HG03159 (cell line): ENCODE measurements around the gene LUC7L3.

Source experiments
- ATAC-seq: cut with Tn5 transposase; IDR thresholded peaks from one replicate; pipeline ENCODE4 v1.9.1; 2021; ENCODE audit warnings: mild to moderate bottlenecking, moderate library complexity; ENCODE audit not compliant: unreplicated experiment

LUC7L3 gene

DNA sequence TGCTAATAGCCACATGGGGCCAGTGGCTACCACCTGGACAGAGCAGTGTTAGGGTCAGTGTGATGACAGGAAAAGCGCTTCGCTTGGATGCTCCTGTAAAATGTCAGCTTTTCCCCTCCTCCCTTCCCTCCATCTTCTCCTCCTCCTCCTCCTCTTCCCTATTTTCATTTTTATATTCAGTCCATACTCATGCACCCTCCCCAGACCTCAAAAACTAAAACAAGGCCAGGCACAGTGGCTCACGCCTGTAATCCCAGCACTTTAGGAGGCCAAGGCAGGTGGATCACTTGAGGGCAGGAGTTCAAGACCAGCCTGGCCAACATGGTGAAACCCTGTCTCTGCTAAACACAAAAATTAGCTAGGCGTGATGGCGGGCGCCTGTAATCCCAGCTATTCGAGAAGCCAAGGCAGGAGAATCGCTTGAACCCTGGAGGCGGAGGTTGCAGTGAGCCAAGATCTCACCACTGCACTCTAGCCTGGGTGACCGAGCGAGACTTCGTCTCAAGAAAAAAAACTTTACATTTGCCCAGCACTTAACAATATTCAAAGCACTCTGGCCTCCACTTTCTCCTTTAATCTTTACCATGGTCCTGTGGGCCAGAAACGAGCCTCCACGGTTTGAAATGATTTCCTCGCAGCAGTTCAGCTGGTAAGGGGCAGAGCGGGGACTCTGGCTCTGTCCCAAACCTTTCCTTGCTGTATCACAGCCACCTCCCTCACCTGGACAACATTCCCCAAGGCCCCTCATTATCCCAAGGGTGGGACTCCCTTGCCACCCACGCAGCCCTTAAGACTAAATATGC is 33.5 kb upstream of the LUC7L3 start:
- ATAC-seq, result no peak

- ATAC-seq, result no peak
These were observed 32.8 kb upstream of the LUC7L3 start for GRCh38 chr17:50686494-50687199.

- ATAC-seq, result no peak
These were observed 32.0 kb upstream of the LUC7L3 start for GRCh38 chr17:50687200-50688066.

DNA sequence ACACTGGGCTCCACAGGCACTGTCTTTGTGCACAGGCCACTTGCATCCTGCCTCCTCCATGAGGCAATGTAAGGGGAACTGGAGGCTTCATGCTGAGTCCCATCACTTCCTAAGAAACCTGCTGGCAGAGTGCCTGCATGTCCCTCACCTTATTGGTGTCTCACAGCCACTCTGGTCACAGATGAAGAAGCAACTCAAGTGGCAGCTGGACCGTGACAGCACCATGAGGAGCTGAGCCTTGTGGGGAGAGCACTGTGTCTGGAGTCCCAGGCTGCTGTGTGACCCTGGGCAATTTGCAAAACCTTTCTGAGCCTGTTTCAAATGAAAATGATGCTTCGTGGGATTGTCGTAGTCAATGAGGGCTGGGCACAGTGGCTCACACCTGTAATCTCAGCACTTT is 31.2 kb upstream of the LUC7L3 start:
- no peak for ATAC-seq

DNA sequence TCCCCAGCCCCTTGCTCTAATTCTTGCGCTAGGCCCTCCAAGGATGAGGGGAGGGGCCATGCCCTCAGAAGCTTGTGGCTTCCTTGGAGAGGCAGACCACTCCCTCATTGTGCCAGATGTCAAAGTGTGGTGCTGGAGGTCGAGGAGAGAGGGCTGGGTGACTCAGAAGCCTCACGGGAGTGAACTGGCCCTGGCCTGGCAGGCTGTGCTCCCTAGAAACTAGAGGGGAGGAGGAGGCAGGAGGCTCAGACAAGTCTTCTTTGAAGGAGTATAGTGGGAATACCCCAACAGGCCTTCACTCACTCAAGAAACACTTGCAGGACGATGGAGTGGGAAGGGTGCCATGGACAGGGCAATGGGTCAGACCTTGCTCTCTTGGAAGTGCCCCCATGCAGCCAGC is 30.2 kb upstream of the LUC7L3 start:
- ATAC-seq, result no peak

GRCh38 chr17:50689956-50690886 is 29.2 kb upstream of the LUC7L3 start:
- ATAC-seq, result no peak

DNA sequence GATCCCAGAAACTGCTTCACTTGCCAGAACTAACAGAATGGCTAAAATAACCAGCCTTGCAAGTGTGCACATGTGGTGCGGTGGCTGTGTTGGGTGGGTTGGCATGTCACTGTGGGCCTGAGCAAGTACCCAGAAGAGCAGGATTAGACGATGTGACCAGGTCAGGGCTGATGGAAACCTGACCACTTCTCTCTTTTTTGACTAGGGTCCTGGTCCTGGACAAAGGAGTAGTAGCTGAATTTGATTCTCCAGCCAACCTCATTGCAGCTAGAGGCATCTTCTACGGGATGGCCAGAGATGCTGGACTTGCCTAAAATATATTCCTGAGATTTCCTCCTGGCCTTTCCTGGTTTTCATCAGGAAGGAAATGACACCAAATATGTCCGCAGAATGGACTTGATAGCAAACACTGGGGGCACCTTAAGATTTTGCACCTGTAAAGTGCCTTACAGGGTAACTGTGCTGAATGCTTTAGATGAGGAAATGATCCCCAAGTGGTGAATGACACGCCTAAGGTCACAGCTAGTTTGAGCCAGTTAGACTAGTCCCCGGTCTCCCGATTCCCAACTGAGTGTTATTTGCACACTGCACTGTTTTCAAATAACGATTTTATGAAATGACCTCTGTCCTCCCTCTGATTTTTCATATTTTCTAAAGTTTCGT is 28.4 kb upstream of the LUC7L3 start:
- no peak for ATAC-seq

DNA sequence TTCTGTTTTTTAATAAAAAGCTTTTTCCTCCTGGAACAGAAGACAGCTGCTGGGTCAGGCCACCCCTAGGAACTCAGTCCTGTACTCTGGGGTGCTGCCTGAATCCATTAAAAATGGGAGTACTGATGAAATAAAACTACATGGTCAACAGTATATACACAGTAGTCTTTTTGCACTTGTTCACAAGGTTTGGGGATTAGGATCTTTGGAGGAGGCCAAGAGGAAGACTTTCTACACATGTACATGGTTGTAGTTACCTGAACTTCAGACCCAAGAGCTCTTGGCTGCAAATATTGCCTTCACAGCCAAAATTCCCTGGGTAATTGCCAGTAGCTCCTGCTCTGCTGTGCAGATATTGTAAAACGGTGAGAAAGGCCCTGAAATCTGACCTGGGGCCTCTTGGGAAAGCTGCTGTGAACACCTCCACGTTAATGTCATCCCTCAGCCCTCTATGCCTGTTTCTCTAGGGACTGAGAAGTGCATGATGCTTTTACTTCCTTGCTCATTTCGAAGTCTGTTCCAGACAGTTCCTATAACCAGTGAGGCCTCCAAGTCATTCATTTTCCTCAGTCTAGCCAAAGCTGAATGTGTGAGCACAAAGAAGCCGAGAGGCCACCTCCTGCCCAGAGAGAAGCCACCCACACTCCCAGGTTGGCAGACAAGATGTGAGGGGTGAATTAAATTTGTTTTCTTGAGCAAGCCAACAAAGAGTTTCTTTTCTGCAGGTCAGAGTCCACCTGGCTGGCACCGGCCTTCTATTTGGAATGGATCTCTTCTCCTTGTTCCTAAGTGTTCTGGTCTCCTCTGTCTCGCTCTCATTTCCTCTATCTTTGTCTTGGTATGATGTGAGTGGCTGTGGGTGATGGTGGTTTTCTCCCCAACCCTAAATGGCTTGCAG is 27.6 kb upstream of the LUC7L3 start:
- ATAC-seq, result no peak

DNA sequence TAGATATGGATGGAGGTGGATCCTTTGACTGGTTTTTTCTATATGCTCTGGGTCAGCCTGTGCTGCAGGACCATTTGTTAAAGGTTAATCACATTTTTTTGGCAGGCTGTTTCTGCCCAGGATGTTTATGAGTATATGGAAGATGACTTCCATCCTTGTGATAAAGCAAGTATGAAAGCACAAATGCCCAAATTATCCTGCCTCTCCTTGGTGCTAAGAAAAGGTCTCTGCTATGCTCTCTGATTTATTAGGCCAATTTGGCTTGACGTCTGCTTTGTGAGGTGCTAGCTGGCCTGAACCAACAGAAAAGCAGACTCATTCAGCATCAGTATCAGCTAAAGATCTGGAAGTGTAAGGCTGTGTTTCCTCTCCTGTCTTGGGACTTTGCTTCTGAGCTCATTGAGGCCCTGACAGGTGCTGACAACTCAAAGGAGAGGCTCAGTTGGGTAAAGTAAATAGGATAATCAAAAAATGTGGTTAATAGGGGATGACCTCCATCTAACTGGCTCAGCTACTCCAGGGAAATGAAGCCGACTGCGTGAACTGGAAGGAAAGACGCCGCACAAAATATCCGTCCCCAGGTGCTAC is 26.9 kb upstream of the LUC7L3 start:
- ATAC-seq, result no peak

DNA sequence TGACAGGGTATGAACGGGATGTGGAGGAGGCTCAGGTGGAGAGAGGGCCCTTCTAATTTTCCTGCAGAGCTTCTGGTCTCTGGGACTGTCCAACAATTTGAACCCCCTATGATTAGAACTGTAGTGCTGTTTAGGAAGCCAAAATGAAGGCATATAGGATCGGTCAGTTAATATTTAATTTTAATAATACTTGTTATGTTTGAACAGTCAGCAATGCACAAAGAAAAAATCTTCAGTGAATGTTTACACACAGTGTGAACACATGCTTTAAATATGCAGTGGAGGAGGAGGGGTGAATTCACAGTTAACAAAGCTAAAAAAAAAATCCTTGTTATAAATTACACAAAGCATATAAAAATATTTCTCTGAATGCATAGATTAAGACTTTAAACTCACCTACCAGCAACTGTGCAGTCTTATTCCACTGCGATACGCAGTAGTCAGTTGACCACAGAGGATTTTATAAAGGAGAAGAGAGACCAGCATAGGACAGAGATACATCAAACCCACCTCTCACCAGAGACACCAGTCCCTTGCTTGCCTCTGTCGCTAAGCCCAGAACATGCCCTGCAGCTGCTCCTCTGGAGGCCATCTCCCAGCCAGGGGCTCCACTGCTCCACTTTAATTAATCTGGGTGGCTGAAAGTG is 26.2 kb upstream of the LUC7L3 start:
- ATAC-seq, result no peak

- no peak for ATAC-seq
These were observed 23.0 kb upstream of the LUC7L3 start for GRCh38 chr17:50696365-50696879.

GRCh38 chr17:50697062-50697461 is 22.3 kb upstream of the LUC7L3 start:
- no peak for ATAC-seq

DNA sequence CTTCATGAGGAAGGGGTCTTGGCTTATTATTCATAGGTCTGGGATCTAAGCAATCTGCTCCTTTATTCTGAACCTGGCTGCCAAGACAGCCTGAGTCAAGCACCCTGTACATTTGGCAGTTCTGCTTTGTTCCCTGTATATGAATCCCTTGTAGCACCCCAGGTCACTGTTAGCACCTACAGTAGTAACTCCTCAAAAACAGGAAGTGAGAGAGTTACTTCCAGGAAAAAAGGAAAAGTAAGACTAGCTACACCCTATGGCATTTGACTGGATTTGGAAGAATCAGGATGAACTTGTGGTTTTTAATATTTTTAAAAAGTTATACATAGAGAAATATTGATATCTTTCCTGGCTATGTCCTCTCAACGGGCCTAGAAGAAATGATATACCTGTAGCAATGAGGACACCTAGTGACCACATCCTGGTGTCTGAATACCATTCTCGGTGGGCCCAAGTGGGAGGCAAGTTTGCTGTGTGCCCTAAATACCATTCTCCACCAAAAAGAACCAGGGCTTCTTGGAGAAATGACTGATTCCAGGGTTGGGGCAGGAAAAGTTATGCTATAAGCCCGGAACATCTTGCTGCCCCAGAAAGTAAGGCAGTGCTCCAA is 21.6 kb upstream of the LUC7L3 start:
- ATAC-seq, result no peak

GRCh38 chr17:50699410-50699809 is 20.0 kb upstream of the LUC7L3 start:
- no peak for ATAC-seq

DNA sequence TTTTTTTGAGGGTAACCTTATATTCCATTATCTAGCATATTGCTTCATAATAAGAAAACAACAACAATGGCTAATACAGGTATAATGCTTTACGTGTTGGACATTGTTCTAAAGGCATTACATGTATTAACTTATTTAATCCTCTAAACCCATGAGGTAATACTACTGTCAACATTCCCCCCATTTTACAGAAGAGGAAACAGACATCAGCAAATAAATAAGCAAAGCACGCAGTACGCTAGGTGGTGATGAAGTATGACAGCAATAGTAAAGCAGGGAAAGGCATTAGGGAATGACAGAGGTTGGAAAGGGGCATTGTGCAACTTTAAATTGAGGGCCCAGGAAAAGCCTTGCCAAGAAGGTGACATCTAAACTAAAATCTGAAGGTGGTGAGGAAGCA is 16.2 kb upstream of the LUC7L3 start:
- no peak for ATAC-seq

DNA sequence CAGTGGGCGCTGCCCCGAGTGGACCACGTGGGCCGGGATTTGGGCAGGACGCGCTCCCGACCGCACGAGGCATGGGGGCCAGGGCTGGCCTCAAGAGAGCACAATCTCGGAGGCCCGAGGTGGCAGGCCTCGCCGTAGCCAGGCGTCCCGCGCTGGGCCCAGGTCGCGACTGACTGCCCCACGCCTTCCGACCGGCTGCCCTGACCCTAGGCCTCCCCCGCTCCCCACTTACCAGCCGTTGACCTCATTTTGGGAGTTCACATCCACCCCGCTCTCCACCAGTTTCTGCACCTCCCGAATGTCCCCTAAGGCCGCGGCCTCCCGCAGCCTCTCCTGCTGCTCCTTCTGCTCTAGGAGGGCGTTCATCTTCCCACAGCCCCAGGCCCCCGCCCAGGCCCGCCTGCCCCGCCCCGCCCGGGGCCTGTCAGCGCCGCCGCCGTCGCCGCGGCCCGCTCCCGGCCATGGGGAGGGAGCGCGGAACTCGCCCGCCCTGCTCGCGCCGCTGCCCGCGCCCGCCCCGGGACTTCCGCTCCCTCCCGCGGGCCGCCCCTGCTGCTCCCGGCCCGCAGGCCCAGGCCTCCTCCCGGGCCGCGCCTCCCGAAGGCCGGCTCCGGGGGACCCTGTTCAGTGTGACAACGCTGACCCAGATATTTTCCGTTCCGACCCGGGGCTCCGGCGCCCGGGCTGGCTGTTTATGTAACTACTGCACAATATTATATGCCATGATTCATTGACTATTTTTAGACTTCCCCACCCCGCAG is 11.9 kb upstream of the LUC7L3 start, which contains the start of gene ANKRD40:
Gene ANKRD40, minus strand, starts transcription at position 626 of the 761 bp plus-strand sequence. Its CDS starts 260 bp downstream, at position 366.
- ATAC-seq, result peak; percentile 73
